H9 (cell line): ENCODE data around the gene PTGER4. TPM values are rescaled to one million over a fixed set of nuclear protein-coding genes. Genes with fewer than 3 reads are reported as not detected.

Experiments
- DNase-seq: peaks from one replicate; pipeline ENCODE4 v3.0.0-alpha.2; 2017
- H2AFZ ChIP-seq: one replicate; pipeline ENCODE4 v1.6.1; 2013; ENCODE audit warnings: mild to moderate bottlenecking, low read length, control low read depth, moderate library complexity
- H2AK5ac ChIP-seq: 2 replicates; pipeline ENCODE4 v1.6.1; 2013; ENCODE audit warnings: low read length, control low read depth, mixed read lengths; ENCODE audit not compliant: insufficient read length
- H2BK120ac ChIP-seq: one replicate; pipeline ENCODE4 v1.6.1; 2013; ENCODE audit warnings: low read depth, mild to moderate bottlenecking, low read length, control low read depth, inconsistent platforms; ENCODE audit not compliant: poor library complexity, severe bottlenecking
- H2BK12ac ChIP-seq: 2 replicates; pipeline ENCODE4 v1.6.1; 2013; ENCODE audit warnings: low read length, control low read depth, mixed read lengths, low read depth; ENCODE audit not compliant: insufficient read length
- H2BK15ac ChIP-seq: 2 replicates; pipeline ENCODE4 v1.6.1; 2013; ENCODE audit warnings: low read depth, low read length, control low read depth
- H2BK20ac ChIP-seq: one replicate; pipeline ENCODE4 v1.6.1; 2013; ENCODE audit warnings: low read depth, mild to moderate bottlenecking, low read length, control low read depth, inconsistent platforms; ENCODE audit not compliant: poor library complexity, severe bottlenecking
- H2BK5ac ChIP-seq: 2 replicates; pipeline ENCODE4 v1.6.1; 2013; ENCODE audit warnings: low read length, control low read depth, mixed read lengths; ENCODE audit not compliant: insufficient read length
- H3K14ac ChIP-seq: 2 replicates; pipeline ENCODE4 v1.6.1; 2013; ENCODE audit warnings: low read length, control low read depth; ENCODE audit not compliant: insufficient read depth
- H3K18ac ChIP-seq: 2 replicates; pipeline ENCODE4 v1.6.1; 2013; ENCODE audit warnings: low read depth, mild to moderate bottlenecking, mixed read lengths, low read length, control low read depth; ENCODE audit not compliant: insufficient read length
- H3K23ac ChIP-seq: 2 replicates; pipeline ENCODE4 v1.6.1; 2013; ENCODE audit warnings: low read length, control low read depth, mixed read lengths, low read depth; ENCODE audit not compliant: insufficient read length
- H3K23me2 ChIP-seq: 2 replicates; pipeline ENCODE4 v1.6.1; 2013; ENCODE audit warnings: low read depth, mild to moderate bottlenecking, mixed read lengths, low read length, control low read depth; ENCODE audit not compliant: insufficient read length, poor library complexity, severe bottlenecking
- H3K27ac ChIP-seq: 2 replicates; pipeline ENCODE4 v1.5.1; 2013; ENCODE audit warnings: low read length, control low read depth, mixed read lengths, low read depth; ENCODE audit not compliant: insufficient read length
- H3K27me3 ChIP-seq: 2 replicates; pipeline ENCODE4 v1.6.1; 2013; ENCODE audit warnings: low read length, control low read depth, inconsistent platforms; ENCODE audit not compliant: insufficient read depth
- H3K4ac ChIP-seq: 2 replicates; pipeline ENCODE4 v1.6.1; 2013; ENCODE audit warnings: low read depth, mild to moderate bottlenecking, control low read depth, inconsistent platforms, low read length, moderate library complexity
- H3K4me1 ChIP-seq: 2 replicates; pipeline ENCODE4 v1.6.1; 2013; ENCODE audit warnings: low read length, control low read depth, inconsistent platforms; ENCODE audit not compliant: insufficient read depth
- H3K4me2 ChIP-seq: 2 replicates; pipeline ENCODE4 v1.6.1; 2013; ENCODE audit warnings: low read length, control low read depth, mixed read lengths; ENCODE audit not compliant: insufficient read length, insufficient read depth
- H3K56ac ChIP-seq: 2 replicates; pipeline ENCODE4 v1.6.1; 2013; ENCODE audit warnings: low read depth, mild to moderate bottlenecking, mixed read lengths, low read length, control low read depth; ENCODE audit not compliant: insufficient read length
- H3K79me1 ChIP-seq: 2 replicates; pipeline ENCODE4 v1.6.1; 2013; ENCODE audit warnings: low read depth, mild to moderate bottlenecking, moderate library complexity, low read length, control low read depth, inconsistent platforms; ENCODE audit not compliant: insufficient read depth, poor library complexity, severe bottlenecking
- H3K79me2 ChIP-seq: 2 replicates; pipeline ENCODE4 v1.6.1; 2013; ENCODE audit warnings: low read length, control low read depth, inconsistent platforms; ENCODE audit not compliant: insufficient read depth
- H3K9ac ChIP-seq: 2 replicates; pipeline ENCODE4 v1.6.1; 2013; ENCODE audit warnings: low read length, control low read depth, mixed read lengths; ENCODE audit not compliant: insufficient read length; ENCODE audit errors: extremely low read depth
- H3K9me3 ChIP-seq: one replicate; pipeline ENCODE4 v1.6.1; 2013; ENCODE audit warnings: low read depth, low read length, inconsistent platforms; ENCODE audit not compliant: control insufficient read depth
- H3T11ph ChIP-seq: one replicate; pipeline ENCODE4 v1.6.1; 2013; ENCODE audit warnings: mild to moderate bottlenecking, low read length, control low read depth, inconsistent platforms
- H4K20me1 ChIP-seq: one replicate; pipeline ENCODE4 v1.6.1; 2013; ENCODE audit not compliant: control insufficient read depth, insufficient read length, insufficient read depth
- H4K5ac ChIP-seq: 2 replicates; pipeline ENCODE4 v1.6.1; 2013; ENCODE audit warnings: low read depth, mild to moderate bottlenecking, mixed read lengths, low read length, control low read depth; ENCODE audit not compliant: insufficient read length
- H4K8ac ChIP-seq: replicated peaks from 2 replicates; pipeline ENCODE4 v1.6.1; 2013; ENCODE audit warnings: low read length, control low read depth, mixed read lengths, low read depth; ENCODE audit not compliant: insufficient read length
- H4K91ac ChIP-seq: 2 replicates; pipeline ENCODE4 v1.6.1; 2013; ENCODE audit warnings: low read depth, mild to moderate bottlenecking, moderate library complexity, mixed read lengths, low read length, control low read depth; ENCODE audit not compliant: insufficient read length
- H3K27ac Mint-ChIP-seq, 3 experiments: 2 replicates in 2 of 3; 3 replicates in 1 of 3; pipeline ENCODE4 v1.8.0; 2020 to 2021; ENCODE audit warnings: mixed read lengths in 3 of 3, mild to moderate bottlenecking in 1 of 3, moderate library complexity in 1 of 3
- H3K27me3 Mint-ChIP-seq: 2 replicates; pipeline ENCODE4 v1.8.0; 2021; ENCODE audit warnings: low read depth, mild to moderate bottlenecking, moderate library complexity, mixed read lengths
- H3K36me3 Mint-ChIP-seq, 3 experiments: 2 replicates in 2 of 3; 3 replicates in 1 of 3; pipeline ENCODE4 v1.8.0; 2020 to 2021; ENCODE audit warnings: low read depth in 3 of 3, mixed read lengths in 3 of 3; ENCODE audit not compliant: insufficient read depth in 1 of 3
- H3K4me1 Mint-ChIP-seq, 2 experiments: 2 replicates each; pipeline ENCODE4 v1.8.0; 2020; ENCODE audit warnings: mixed read lengths in 2 of 2
- H3K4me3 Mint-ChIP-seq, 2 experiments: 2 replicates in 1 of 2; 3 replicates in 1 of 2; pipeline ENCODE4 v1.8.0; 2020 to 2021; ENCODE audit warnings: mild to moderate bottlenecking in 2 of 2, mixed read lengths in 2 of 2, moderate library complexity in 1 of 2
- H3K9me3 Mint-ChIP-seq, 2 experiments: 2 replicates in 1 of 2; 3 replicates in 1 of 2; pipeline ENCODE4 v1.8.0; 2020; ENCODE audit warnings: mild to moderate bottlenecking in 2 of 2, mixed read lengths in 2 of 2, moderate library complexity in 1 of 2
- WGBS: extraction: QIAGEN DNeasy Blood & Tissue Kit; methylation state at CpG from one replicate; pipeline ENCODE4 v1.1.7; 2013; ENCODE audit warnings: missing lambda C conversion rate, low lambda C conversion rate, mixed read lengths; ENCODE audit not compliant: insufficient read length; ENCODE audit errors: extremely low coverage; 5-methylcytosine and 5-hydroxymethylcytosine counted together
- total RNA-seq: library from RNA; stranded (reverse); gene quantifications from 2 replicates; pipeline ENCODE4 v1.2.1, GENCODE V29; 2021
- TF ChIP-seq, protein P1 (sequence below): fragments of 200-600 bp; sonication (generic); conservative IDR thresholded peaks from 3 replicates; pipeline ENCODE4 v1.8.0; 2021; ENCODE audit warnings: antibody characterized with exemption, mild to moderate bottlenecking

The PTGER4 gene
- total RNA-seq, 1 experiment from 2014 or later, result 0.35 TPM

- Histone ChIP-seq H2BK12ac (no peak overlapping the region), H3K27ac (no peak overlapping the region), H3K79me2 (no peaks in the 10 kb centered on the region), H3K27me3 (no peaks in the 10 kb centered on the region), H3K4me1 (no peaks in the 10 kb centered on the region), H2BK15ac (no peak overlapping the region), H3K4me2 (no peak overlapping the region), H4K8ac (no peak overlapping the region), H3K23ac (no peak overlapping the region), H3K18ac (no peak overlapping the region), H3K4ac (no peak overlapping the region), H4K91ac (no peak overlapping the region), H4K20me1 (no peaks in the 10 kb centered on the region), H3K56ac (no peak overlapping the region), H2BK20ac (no peak overlapping the region), H4K5ac (no peak overlapping the region), H2BK120ac (no peak overlapping the region), H2AK5ac (no peak overlapping the region), H3K79me1 (no peaks in the 10 kb centered on the region), H3T11ph (no peak overlapping the region), H3K9me3 (no peaks in the 10 kb centered on the region), H2AFZ (no peak overlapping the region), H3K14ac (no peak overlapping the region), H3K23me2 (no peaks in the 10 kb centered on the region), H2BK5ac (no peak overlapping the region), H3K9ac (no peak overlapping the region)
- WGBS, result no CpG with 5 or more reads among the region's 3 CpGs
- DNase-seq, result no peak
- Mint-ChIP-seq H3K4me1 (no peaks in the 10 kb centered on the region), H3K9me3 (peaks cover 7 to 8% of the 10 kb centered on the region in 2 experiments; a peak in 2 of 5 replicates), H3K36me3 (no peaks in the 10 kb centered on the region), H3K4me3 (no peak overlapping the region), H3K27me3 (no peaks in the 10 kb centered on the region), H3K27ac (no peak overlapping the region)
- TF ChIP-seq, protein P1, sequence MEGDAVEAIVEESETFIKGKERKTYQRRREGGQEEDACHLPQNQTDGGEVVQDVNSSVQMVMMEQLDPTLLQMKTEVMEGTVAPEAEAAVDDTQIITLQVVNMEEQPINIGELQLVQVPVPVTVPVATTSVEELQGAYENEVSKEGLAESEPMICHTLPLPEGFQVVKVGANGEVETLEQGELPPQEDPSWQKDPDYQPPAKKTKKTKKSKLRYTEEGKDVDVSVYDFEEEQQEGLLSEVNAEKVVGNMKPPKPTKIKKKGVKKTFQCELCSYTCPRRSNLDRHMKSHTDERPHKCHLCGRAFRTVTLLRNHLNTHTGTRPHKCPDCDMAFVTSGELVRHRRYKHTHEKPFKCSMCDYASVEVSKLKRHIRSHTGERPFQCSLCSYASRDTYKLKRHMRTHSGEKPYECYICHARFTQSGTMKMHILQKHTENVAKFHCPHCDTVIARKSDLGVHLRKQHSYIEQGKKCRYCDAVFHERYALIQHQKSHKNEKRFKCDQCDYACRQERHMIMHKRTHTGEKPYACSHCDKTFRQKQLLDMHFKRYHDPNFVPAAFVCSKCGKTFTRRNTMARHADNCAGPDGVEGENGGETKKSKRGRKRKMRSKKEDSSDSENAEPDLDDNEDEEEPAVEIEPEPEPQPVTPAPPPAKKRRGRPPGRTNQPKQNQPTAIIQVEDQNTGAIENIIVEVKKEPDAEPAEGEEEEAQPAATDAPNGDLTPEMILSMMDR, result no peak
Measured at GRCh38 chr5:40646266-40646665, 33.4 kb upstream of the PTGER4 start.
